ENCODE data around the gene SLX9.

The SLX9 gene

DNA sequence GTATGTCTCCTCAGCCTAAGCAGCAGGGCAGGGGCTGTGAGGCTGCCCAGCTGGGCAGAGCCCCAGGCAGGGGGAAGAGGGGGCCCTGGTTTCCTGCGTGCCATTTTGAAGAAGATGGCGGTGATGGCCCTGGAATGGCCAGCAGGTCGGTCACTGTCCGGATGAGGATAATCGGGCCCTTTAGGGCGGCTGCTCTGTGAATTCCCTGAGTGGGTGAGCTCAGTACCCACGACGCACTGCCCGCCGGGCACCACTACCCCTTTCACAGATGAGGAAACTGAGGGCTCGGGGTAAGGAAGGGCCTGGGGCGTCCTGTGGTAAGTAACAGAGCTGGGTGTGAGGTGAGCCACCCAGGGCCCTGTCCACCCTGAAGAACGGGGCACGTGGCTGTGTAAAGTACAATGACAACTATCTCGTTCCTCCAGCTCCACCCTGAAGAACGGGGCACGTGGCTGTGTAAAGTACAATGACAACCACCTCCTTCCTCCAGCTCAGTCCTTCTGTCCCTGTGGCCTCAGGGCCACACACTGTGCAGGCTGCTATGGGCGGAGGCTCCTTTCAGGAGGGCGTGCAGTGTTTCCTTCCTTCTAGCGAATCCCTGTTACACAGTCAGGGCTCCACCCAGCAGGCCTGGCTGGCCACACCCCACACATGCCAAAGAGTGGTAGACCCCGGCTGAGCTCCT lies 42.4 kb upstream of the SLX9 start:
- Histone ChIP-seq H3K4me1 (ENCODE audit: control insufficient read depth, low read depth, low read length) (no peaks in the 10 kb centered on the region), H3K4me3 (ENCODE audit: low read length) (no peak overlapping the region), H3K9me3 (ENCODE audit: control insufficient read depth, low read depth, low read length) (no peaks in the 10 kb centered on the region), H3K9ac (ENCODE audit: low read length) (no peak overlapping the region), H3K36me3 (ENCODE audit: control insufficient read depth, low read depth, low read length) (no peaks in the 10 kb centered on the region), H3K27ac (ENCODE audit: low read length) (no peak overlapping the region), H3K27me3 (ENCODE audit: control insufficient read depth, insufficient read depth, low read length) (no peaks in the 10 kb centered on the region)

DNA sequence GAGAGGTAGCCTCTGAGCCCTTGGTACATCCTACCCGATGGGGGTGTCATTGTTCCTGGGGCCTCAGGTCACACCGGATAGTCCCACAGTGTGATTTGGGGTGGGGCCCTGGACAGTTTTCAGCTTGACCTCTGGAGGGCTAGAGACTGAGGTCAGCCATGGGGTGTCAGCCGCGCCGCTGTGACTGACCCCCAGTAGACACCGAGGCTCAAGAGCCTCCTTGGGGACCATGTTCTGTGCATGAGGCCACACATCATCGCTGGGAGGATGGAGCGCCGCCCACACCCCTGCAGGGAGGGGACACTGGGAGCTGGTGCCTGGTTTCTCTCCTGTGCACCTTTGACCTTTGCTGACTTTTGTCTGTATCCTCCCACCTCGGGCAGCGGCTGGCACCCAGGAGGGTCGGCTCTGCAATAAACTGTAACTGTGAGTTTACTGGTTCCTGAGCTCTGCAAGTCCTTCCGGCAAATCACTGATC lies 41.8 kb upstream of the SLX9 start:
- Histone ChIP-seq H3K36me3 (ENCODE audit: control insufficient read depth, low read depth, low read length) (no peaks in the 10 kb centered on the region), H3K27me3 (ENCODE audit: control insufficient read depth, insufficient read depth, low read length) (no peaks in the 10 kb centered on the region), H3K9ac (ENCODE audit: low read length) (no peak overlapping the region), H3K4me3 (ENCODE audit: low read length) (no peak overlapping the region), H3K4me1 (ENCODE audit: control insufficient read depth, low read depth, low read length) (no peaks in the 10 kb centered on the region), H3K9me3 (ENCODE audit: control insufficient read depth, low read depth, low read length) (no peaks in the 10 kb centered on the region), H3K27ac (ENCODE audit: low read length) (no peak overlapping the region)

DNA sequence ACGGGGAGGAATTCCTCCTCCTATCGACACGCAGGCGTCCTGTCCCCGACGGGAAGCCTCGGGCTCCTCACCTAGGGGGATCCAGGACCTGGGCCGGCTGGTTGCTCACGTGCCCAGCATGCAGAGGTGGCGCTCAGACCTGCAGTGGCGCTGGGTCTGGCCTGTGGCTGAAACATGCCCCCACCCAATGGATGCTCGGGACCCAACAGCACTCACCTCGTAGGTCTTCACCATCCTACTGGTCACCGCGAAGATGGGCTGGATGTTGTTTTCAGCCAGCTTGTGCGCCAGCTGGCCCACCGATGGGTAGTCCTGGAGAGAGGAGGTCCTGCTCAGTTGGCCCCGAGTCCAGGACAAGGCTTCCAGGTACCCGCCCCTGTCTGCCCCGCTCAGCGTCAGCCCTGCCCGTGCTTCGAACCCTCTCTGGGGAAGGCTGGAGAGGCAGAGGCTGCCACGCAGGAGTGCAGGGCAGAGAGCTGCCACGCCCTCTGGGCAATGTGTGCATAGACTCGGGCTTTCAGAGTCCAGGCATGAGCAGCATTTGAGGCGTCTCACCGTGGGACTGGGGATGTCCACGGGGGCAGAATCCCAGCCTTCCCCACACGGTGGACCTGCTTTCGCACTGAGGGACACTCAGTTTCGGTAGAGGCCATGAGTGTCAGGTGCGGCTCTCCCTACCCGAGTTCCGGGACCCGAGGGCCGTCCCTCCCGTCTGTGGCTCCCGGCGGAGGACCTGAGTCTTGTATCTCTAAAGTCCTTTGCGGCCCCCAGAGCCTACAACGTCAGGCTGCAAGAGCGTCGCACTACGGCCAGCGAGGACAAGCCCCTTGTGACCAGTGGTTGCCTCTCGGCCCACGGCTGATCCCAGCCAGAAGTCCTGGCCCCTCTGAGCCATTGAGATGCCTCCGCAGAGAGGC lies 40.7 kb upstream of the SLX9 start:
- Histone ChIP-seq H3K27me3 (ENCODE audit: control insufficient read depth, insufficient read depth, low read length) (no peaks in the 10 kb centered on the region), H3K27ac (ENCODE audit: low read length) (no peak overlapping the region), H3K4me1 (ENCODE audit: control insufficient read depth, low read depth, low read length) (no peaks in the 10 kb centered on the region), H3K36me3 (ENCODE audit: control insufficient read depth, low read depth, low read length) (no peaks in the 10 kb centered on the region), H3K9me3 (ENCODE audit: control insufficient read depth, low read depth, low read length) (no peaks in the 10 kb centered on the region), H3K9ac (ENCODE audit: low read length) (no peak overlapping the region), H3K4me3 (ENCODE audit: low read length) (no peak overlapping the region)

DNA sequence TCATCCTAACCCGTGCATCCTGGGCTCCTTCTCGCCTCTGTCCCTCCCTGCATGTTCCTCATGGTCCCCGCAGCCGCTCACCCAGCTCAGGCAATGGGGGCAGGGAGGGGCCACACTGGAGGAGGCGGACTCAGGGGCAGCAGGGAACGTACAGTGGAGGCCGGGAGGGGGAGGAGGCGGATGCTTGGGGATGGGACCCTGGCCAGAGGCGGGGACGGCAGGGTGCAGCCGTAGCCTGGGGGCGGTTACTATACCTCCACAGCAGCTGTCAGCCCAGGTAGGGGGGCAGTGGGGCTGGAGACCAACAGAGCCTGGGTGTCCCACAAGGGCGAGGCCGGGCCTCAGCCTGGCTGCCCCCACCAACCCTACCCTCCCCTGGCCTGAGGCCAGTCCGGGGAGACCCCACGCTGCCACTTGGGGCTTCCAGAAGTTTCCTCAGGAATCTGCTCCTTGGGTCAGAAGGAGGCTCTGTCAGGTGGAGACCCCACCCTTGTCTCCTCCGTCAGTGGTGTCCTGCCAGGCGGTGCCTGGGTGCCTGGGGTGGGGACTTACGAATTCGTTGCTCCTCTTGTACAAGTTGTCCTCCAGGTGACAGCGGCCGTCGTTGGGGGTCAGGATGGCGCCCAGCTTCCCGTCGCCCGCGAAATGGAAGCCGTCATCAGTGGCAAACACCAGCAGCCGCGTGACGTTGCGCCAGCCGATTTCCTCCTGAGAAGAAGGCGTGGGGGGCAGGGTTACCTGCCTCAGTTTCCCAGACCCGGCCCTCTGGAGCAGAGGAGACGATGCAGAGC lies 39.9 kb upstream of the SLX9 start:
- Histone ChIP-seq H3K27me3 (ENCODE audit: control insufficient read depth, insufficient read depth, low read length) (no peaks in the 10 kb centered on the region), H3K9me3 (ENCODE audit: control insufficient read depth, low read depth, low read length) (no peaks in the 10 kb centered on the region), H3K9ac (ENCODE audit: low read length) (no peak overlapping the region), H3K36me3 (ENCODE audit: control insufficient read depth, low read depth, low read length) (no peaks in the 10 kb centered on the region), H3K27ac (ENCODE audit: low read length) (no peak overlapping the region), H3K4me3 (ENCODE audit: low read length) (no peak overlapping the region), H3K4me1 (ENCODE audit: control insufficient read depth, low read depth, low read length) (no peaks in the 10 kb centered on the region)

DNA sequence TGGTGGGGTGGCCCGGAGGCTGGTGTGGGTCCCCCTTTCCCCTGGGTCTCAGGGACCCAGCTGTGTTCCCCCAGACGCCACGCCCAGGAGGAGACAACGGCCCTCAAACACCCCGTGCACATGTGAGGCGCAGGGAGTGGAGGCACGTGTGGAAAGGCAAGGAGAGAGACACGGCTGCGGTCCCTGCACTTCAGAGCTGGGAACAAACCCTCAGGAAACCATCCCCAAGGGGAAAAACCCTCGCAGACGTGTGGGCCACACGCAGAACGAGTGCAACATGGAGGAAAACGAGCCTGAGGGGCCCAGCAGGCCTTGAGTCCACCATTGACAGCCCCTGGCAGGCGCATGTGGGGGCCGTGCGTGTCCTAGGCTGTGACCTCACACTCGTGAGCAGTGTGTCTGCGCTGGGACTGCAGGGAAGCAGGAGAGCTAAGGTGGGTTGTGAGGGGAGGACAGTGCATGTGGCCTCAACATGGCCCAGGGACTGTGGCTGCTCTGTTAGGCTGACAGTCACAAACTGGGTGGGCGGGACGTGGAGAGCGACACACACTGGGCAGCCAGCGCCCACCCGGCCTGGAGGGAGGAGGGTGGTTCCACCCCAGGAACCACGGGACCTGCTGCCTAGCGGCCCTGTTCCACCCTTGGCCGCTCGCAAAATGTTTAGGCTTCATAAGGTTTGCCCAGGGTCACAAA lies 39.1 kb upstream of the SLX9 start:
- no peaks in the 10 kb centered on the region for H3K4me1 ChIP-seq (ENCODE audit: control insufficient read depth, low read depth, low read length)
- H3K4me3 ChIP-seq (ENCODE audit: low read length): no peak overlapping the region
- H3K9ac ChIP-seq (ENCODE audit: low read length): no peak overlapping the region
- H3K27me3 ChIP-seq (ENCODE audit: control insufficient read depth, insufficient read depth, low read length): no peaks in the 10 kb centered on the region
- no peak overlapping the region for H3K27ac ChIP-seq (ENCODE audit: low read length)
- no peaks in the 10 kb centered on the region for H3K36me3 ChIP-seq (ENCODE audit: control insufficient read depth, low read depth, low read length)
- H3K9me3 ChIP-seq (ENCODE audit: control insufficient read depth, low read depth, low read length): no peaks in the 10 kb centered on the region

DNA sequence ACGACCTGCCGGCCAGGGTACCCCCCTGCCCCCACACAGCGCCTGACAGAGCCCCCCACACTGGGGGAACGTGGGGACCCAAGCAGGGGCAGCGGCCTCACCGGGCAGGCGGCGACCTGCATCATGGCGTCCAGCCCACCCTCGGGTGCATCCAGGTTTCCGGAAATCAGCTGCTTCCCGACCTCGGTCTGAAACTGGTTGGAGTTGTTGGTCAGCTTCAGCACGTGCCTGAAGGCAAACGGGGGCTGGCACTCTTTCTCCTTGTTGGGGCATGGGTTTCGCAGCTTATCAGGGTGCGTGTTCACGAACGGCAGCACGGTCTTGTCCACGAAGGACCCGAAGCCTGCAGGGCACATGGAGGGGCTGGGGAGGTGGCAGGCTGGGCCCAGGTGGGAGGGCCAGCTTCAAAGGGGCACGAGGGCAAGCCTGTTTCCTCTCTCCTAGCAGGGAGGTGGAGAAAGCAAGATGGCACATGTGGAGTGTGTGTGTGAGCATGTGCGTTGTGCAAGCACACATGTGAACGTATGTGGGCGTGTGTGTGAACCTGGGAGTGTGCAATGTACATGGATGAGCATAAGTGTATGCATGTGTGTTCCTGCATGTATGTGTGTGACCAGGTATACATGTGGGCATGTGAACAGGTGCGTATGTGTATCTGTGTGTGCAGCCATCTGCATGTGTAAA lies 38.3 kb upstream of the SLX9 start:
- Histone ChIP-seq H3K36me3 (ENCODE audit: control insufficient read depth, low read depth, low read length) (no peaks in the 10 kb centered on the region), H3K27ac (ENCODE audit: low read length) (no peak overlapping the region), H3K4me1 (ENCODE audit: control insufficient read depth, low read depth, low read length) (no peaks in the 10 kb centered on the region), H3K9ac (ENCODE audit: low read length) (no peak overlapping the region), H3K9me3 (ENCODE audit: control insufficient read depth, low read depth, low read length) (no peaks in the 10 kb centered on the region), H3K27me3 (ENCODE audit: control insufficient read depth, insufficient read depth, low read length) (no peaks in the 10 kb centered on the region), H3K4me3 (ENCODE audit: low read length) (no peak overlapping the region)

DNA sequence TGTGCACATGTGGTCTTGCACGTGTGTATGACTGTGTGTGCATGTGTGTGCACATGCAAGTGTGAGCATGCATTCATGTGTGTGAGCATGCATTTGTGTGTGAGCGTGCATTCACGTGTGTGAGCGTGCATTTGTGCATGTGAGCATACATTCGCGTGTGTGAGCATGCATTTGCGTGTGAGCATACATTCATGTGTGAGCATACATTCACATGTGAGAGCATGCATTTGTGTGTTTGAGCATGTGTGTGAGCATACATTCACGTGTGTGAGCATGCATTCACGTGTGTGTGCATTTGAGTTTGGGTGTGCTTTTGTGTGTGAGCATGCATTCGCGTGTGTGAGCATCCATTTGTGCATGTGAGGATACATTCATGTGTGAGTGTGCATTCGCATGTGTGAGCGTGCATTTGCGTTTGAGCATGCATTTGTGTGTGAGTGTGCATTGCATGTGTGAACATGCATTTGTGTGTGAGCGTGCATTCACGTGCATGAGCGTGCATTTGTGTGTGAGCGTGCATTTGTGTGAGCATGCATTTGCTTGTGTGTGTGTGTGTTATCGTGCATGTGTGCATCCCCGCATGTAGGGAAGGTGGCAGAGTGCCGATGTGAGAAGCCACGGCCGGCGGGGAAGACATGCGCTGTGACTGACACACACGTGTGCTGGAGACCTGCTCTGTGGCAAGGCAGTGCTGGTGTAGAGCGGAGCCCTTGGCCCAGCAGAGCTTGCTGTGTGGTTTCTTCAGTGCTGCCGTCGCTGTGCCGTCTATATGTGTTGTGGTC lies 37.4 kb upstream of the SLX9 start:
- no peak overlapping the region for H3K9ac ChIP-seq (ENCODE audit: low read length)
- H3K27me3 ChIP-seq (ENCODE audit: control insufficient read depth, insufficient read depth, low read length): no peaks in the 10 kb centered on the region
- no peaks in the 10 kb centered on the region for H3K9me3 ChIP-seq (ENCODE audit: control insufficient read depth, low read depth, low read length)
- H3K27ac ChIP-seq (ENCODE audit: low read length): no peak overlapping the region
- H3K4me3 ChIP-seq (ENCODE audit: low read length): no peak overlapping the region
- no peaks in the 10 kb centered on the region for H3K4me1 ChIP-seq (ENCODE audit: control insufficient read depth, low read depth, low read length)
- H3K36me3 ChIP-seq (ENCODE audit: control insufficient read depth, low read depth, low read length): no peaks in the 10 kb centered on the region

DNA sequence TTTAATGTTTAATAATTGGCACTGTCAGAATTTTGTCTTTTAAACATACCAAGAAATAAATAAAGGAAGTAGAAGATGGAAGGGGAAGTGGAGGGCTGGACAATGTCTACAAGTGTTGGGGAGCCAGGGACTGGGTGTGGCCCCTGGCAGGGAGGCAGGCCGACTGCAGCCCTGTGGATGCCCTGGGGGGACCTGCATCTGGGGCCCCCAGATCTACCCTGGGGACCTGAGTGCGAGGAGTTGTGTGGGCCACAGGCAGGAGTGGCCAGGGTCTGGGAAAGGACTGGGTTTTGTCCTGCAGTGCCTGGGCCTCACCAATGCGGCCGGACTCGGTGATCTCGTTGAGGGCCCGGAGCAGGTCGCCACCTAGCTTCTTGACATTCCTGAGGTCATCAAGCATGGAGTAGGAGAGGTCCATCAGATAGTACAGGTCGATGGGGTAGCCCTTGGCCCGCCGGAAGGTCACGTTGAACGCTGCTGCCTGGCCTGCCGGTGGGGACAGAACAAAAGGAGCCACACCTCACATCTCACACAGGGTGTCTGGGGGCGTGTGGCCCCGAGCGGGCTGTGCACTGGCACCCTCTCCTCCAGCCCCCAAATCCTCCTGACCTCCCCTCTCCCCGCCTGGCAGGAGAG lies 36.7 kb upstream of the SLX9 start:
- Histone ChIP-seq H3K4me1 (ENCODE audit: control insufficient read depth, low read depth, low read length) (peaks cover 4% of the 10 kb centered on the region), H3K4me3 (ENCODE audit: low read length) (no peak overlapping the region), H3K36me3 (ENCODE audit: control insufficient read depth, low read depth, low read length) (no peaks in the 10 kb centered on the region), H3K27ac (ENCODE audit: low read length) (no peak overlapping the region), H3K27me3 (ENCODE audit: control insufficient read depth, insufficient read depth, low read length) (peaks cover 5% of the 10 kb centered on the region), H3K9me3 (ENCODE audit: control insufficient read depth, low read depth, low read length) (no peaks in the 10 kb centered on the region), H3K9ac (ENCODE audit: low read length) (no peak overlapping the region)

DNA sequence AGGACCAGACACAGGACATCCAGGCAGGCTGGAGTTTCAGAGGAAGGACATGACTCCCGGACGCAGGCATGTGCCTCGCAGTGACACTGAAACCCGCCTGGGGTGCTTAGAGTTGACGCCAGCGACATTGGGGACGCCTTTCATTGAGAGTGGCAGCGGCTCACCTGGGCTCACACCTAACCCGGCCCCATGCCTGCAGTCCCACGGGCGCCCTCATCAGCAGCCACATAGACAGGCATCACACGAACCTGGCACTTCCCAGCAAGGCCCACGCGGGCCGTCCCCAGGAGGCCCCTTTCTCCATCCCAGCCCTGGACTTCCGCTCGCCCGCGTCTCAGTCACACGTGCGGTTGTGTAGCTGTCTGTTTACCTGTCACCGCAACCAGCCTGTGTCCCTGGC lies 36.1 kb upstream of the SLX9 start:
- Histone ChIP-seq H3K9ac (ENCODE audit: low read length) (no peak overlapping the region), H3K27me3 (ENCODE audit: control insufficient read depth, insufficient read depth, low read length) (peaks cover 8% of the 10 kb centered on the region), H3K27ac (ENCODE audit: low read length) (no peak overlapping the region), H3K36me3 (ENCODE audit: control insufficient read depth, low read depth, low read length) (no peaks in the 10 kb centered on the region), H3K4me3 (ENCODE audit: low read length) (no peak overlapping the region), H3K9me3 (ENCODE audit: control insufficient read depth, low read depth, low read length) (no peaks in the 10 kb centered on the region), H3K4me1 (ENCODE audit: control insufficient read depth, low read depth, low read length) (peaks cover 4% of the 10 kb centered on the region)

All from iPS-18a (cell line).